HG03103 (cell line): ENCODE measurements around the gene ARID5B.

Experiments used
- ATAC-seq: cut with Tn5 transposase; IDR thresholded peaks from one replicate; pipeline ENCODE4 v1.9.1; 2021; ENCODE audit warnings: low read depth; ENCODE audit not compliant: unreplicated experiment

Gene ARID5B

DNA sequence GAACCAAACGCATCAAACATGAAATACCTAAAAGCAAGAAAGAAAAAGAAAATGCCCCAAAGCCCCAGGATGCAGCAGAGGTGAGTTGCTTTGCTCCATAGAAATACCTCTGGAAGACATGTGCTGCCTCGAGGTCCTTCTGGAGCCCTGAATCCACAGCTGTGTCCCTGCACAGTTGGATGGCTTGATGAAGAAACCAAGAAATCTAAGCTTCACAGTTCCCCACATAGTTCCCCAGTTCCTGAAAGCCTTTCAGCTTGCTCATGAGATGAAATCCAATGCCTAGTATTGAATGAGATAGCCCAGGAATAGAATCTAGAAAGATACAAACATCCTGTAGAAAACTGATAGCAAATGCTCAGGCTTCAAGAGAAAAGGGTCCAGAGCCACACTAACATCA, 184.3 kb downstream of the ARID5B start:
- ATAC-seq = no peak

GRCh38 chr10:62087329-62087728, 185.8 kb downstream of the ARID5B start:
- no peak for ATAC-seq

DNA sequence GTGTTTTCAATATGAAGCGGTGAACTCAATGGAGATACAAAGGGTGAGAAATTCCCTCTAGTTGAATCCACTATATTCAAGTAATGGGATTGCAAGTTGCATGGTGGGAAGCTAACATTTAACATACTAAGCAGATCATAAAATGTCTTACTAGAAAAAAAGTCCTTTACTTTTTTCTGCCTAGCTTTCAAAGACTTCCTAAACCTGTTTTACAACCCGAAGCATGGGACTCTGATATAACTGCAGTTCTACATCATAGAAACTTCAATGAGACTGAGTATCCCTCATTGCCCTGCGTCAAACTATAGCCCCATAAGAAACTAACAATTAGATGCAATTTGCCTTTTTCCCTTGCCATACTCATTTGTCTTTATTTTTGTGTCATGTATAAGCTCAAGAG, 187.3 kb downstream of the ARID5B start:
- no peak for ATAC-seq

DNA sequence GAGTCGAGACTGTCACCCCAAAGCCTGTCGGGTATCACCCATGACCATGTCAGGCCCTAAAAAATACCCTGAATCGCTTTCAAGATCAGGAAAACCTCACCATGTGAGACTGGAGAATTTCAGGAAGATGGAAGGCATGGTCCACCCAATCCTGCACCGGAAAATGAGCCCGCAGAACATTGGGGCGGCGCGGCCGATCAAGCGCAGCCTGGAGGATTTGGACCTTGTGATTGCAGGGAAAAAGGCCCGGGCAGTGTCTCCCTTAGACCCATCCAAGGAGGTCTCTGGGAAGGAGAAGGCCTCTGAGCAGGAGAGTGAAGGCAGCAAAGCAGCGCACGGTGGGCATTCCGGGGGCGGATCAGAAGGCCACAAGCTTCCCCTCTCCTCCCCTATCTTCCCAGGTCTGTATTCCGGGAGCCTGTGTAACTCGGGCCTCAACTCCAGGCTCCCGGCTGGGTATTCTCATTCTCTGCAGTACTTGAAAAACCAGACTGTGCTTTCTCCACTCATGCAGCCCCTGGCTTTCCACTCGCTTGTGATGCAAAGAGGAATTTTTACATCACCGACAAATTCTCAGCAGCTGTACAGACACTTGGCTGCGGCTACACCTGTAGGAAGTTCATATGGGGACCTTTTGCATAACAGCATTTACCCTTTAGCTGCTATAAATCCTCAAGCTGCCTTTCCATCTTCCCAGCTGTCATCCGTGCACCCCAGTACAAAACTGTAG, 191.0 kb downstream of the ARID5B start:
- ATAC-seq = no peak

GRCh38 chr10:62093863-62094291, 192.4 kb downstream of the ARID5B start:
- no peak for ATAC-seq

- no peak for ATAC-seq
Observed at GRCh38 chr10:62095181-62096122, 194.0 kb downstream of the ARID5B start.

DNA sequence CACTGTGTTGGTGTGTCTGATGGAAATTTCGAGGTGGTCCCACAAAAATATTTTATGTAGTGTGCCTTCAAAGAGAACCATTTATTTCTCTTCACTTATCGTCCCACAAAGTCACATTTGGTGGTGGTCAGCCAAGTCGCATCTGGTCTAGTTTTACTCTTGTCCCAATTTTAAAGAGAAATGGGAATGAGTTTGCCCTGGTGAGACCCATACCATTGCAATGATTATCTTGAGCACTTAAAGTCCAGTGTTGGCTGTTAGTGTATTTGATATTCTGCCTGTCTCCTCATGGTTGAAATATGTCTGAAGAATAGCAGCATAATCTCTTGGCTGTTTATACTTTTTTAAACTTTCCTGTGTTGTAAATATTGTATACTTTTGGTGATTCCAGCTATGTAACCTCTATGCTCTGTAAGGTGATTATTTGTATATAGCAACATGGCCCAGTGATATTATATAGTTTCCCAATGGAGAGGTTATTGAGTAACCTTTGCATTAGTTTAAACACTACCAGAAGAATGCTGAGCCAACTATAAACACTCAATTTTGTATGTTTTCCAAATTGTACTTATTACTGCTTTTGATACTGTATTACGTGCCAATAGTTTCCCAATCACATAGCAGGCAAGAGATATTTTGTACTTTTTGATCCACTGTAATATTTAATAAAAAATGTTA, 194.9 kb downstream of the ARID5B start:
- no peak for ATAC-seq

DNA sequence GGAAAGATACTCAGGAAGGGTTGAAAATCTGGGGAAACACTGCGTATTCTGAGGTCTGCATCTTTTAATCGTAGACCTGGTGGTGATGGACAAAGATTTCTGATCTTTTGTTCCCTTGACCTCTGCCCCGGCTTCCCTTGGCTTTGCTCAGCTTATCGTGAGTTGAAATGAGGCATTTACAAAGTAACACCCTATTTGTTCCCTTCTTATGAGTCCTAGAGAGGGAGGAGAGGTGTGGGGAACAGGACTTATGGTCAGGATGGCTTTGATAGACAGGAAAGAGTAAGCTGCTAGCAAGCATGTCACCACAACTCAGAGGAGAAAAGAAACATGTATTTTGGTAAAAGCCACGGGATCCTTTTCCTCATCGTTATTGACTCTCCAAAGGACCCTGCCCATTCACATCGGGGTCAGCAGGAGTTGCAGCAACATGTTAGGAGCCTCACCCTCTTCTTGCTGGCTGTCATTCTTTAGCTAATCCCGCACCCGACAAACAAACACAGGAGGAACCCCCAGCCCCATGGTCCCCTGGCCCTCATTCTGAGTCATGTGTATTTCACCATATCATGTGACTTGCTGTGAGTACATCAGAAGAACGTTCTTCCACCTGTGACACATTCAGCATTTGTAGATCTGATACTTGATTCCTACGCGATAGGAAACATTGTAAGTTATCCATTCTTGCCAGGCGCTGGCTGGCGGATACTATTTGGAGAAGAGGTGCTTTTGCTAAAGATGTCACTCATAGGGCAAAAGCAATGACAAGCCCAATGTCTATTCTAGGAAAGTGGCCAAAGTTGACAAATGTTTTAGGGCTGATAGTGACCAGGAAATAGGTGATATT, 197.0 kb downstream of the ARID5B start:
- no peak for ATAC-seq

- no peak for ATAC-seq
Observed at GRCh38 chr10:62099299-62099698, 197.8 kb downstream of the ARID5B start.

GRCh38 chr10:62103857-62104256, 202.4 kb downstream of the ARID5B start:
- ATAC-seq = no peak

- no peak for ATAC-seq
Observed at GRCh38 chr10:62106929-62107519, 205.5 kb downstream of the ARID5B start.

- peak; percentile 16 for ATAC-seq
Observed at GRCh38 chr10:62108759-62109586, 207.5 kb downstream of the ARID5B start.

- ATAC-seq = peak; percentile 74
Observed at GRCh38 chr10:62109587-62110293, 208.2 kb downstream of the ARID5B start.

DNA sequence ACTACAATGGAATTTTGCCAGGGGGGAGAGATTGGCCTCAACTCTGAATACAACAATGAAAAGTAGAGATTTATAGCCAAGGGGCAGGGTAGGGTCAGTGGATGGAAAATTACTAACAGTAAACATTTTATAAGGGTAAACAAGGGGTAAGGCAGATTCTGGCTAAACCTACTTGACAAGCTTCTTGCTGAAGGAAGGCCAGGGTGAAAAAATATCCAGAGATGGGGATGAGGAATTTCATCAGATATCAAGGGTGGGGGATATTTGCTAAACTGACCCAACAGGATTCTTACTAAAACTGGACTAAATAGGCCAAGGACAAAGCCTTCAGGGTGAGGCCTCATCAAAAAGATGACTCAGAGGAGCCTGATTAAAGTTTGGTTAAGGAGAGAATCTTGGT, 210.8 kb downstream of the ARID5B start:
- ATAC-seq = no peak

DNA sequence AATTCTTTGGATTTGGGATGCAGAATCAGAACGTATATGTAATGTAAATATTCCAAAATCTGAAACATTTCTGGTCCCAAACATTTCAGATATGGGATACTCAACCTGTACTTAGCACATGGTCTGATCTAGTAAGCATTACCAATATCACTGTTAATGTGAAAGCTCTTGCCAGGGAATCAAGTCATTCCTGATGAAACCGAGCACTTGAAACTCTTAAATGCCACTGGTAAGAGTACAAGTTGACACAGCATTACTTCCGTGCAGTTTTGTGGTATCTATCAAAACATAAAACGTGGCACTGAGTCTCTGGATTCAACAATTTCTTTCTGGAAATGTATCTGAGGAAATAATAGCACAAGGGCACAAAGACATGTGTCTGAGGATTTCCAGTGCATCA, 211.5 kb downstream of the ARID5B start:
- no peak for ATAC-seq

GRCh38 chr10:62113680-62114079, 212.2 kb downstream of the ARID5B start:
- ATAC-seq = no peak

DNA sequence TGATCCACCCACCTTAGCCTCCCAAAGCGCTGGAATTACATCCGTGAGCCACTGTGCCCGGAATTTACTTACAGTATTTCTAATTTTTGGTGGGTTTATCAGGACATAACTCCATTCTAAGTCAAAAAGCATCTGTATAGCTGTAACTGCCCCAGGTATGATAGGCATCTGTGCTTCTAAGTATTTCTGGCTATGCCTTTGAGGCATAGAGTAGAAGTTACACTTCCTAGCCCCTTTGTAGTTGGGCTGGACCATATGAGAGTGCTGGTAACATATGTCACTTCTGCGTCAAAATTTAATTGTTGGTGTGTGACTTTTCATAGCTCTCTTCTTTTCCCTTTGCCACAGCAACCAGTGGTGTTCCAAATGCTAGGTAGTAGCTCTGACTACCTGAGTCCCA, 213.8 kb downstream of the ARID5B start:
- ATAC-seq = no peak

- ATAC-seq = no peak
Observed at GRCh38 chr10:62115842-62116241, 214.3 kb downstream of the ARID5B start.
